ENCODE data around the gene AMPH.
"Not testable (repeated sequence)": the region's sequence is repeated elsewhere in the genome, so short reads cannot be mapped to it uniquely, and the experiment has no call there.

Gene AMPH

DNA sequence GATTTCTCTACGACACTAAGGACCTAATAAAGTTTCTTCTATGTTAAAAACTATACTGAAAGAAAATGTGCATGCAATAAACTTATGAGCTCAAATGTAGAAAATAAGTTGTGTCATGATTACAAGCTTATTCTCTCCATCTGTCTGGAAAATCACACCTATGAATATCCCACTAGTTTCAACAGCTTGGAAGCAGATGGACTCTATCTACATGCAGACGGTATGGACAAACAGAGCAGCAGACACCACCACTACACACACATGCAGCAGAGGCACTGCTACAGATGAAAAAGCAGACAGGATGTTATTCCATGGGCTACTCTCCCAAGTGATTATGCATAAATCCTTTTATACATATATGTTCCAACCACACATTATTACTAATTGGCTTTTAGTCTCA is 234.3 kb downstream of the AMPH start:
- no peak for DNase-seq (ENCODE audit: low spot score)

DNA sequence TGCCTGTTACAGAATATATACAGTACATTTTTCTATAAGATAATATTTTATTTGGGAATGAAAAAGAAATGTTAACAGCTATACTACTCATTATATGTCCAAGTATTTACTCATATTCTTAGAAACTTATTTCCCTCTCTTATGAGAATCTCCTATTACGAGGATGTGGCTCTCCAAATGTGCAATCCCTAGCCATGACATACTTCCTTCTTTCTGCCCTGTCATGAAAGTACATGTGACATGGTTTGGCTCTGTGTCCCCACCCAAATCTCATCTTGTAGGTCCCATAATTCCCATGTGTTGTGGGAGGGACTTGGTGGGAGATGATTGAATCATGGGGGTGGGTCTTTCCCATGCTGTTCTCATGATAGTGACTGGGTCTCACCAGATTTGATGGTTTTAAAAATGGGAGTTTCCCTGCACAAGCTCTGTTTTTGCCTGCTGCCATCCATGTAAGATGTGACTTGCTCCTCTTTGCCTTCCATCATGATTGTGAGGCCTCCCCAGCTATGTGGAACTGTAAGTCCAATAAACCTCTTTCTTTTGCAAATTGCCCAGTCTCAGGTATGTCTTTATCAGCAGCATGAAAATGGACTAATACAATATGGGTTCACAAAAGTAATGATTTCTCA is 235.1 kb downstream of the AMPH start:
- not testable (repeated sequence) for DNase-seq (ENCODE audit: low spot score)

DNA sequence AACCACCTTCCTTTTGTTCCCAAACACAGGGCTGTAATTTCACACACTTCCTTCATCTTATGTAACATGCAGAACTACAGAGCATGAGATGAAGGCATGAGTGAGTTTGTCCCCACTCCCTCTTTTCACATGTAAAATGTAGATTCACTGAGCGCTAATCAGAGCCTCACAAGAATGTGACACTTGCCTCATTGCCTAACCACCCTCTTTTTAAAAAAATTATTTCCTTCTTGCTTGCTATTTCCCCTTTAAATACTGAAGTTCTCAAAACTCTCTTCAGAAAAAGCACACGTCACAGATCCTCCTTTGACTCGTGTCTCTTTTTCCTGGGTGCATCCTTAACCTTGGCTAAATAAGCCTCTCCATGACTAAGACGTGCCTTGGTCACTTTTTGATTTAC is 236.5 kb downstream of the AMPH start:
- DNase-seq (ENCODE audit: low spot score), result peak; percentile 47

DNA sequence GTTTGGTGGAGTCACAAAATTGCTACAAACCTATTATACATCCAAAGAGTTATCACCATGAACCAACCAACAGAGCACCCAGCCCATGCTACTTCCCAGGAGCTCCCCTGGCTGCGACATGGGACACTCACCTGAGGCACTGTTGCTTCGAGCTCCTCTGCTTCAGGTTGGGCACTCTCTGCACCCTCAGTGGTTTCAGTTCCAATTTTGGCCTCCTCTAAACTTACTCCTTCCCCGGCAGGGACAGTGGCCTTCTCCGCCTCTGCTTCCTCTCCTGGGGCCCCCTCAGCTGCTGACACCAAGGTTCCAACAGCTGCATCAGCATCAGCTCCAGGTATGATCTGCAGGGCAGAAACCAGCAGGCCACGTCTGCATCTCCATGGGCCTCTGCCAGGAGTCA is 237.3 kb downstream of the AMPH start:
- DNase-seq (ENCODE audit: low spot score), result no peak

DNA sequence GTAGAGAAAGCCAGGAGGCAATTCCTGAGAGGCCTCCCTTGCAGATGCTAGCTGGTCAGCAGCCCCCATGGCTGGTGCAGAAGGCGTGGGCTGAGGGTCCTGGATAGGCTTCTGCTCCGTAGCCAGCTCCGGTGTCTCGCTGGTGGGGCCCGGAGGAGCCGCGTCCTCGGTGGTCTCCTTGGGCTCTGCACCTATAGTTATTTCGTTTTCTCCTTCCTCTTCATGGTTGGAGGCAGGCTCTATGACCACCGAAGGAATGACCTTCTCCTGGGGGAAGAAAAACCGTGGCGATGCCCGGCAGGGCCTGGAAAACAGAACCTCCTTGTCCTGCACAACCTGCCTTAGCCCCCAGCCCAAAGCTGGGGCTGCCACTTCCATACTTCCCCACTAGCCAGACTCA is 239.4 kb downstream of the AMPH start:
- no peak for DNase-seq (ENCODE audit: low spot score)

DNA sequence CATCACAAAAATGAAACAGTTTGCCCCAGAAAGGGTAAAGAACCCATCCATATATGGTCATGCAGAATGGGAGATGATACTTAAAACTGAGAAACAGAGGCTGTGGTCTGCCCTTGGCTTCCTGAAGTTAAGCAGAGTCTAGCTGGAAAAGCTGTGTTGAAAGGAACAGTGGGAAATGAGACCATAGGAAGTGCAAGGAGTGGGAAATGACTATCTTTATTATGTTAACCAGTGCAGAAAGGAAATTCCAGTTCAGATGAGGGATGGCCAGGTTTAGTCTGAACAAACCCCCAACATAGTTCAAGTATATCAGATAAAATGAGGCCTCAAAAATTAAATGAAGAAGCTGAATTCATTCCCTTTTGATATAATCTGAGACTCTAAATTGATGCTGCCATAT is 245.5 kb downstream of the AMPH start:
- no peak for DNase-seq (ENCODE audit: low spot score)

DNA sequence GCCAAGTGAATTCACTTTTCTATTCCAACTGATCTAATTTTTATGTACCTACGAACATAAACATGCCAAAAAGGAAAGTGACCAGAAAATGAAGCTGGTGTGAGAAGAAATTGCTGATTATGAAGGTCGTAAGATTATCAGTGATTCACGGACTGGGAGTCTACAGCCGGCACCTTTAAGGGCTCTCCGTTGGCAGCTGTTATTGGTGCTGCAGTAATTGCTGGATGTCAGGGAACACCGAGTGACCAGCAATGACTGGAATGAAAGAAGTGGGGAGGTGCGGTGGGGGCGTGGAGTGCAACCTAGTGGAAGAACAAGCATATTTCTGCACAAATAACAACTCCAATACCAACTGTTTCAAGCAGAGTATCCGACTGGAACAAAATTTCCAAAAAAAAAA is 247.9 kb downstream of the AMPH start:
- no peak for DNase-seq (ENCODE audit: low spot score)

DNA sequence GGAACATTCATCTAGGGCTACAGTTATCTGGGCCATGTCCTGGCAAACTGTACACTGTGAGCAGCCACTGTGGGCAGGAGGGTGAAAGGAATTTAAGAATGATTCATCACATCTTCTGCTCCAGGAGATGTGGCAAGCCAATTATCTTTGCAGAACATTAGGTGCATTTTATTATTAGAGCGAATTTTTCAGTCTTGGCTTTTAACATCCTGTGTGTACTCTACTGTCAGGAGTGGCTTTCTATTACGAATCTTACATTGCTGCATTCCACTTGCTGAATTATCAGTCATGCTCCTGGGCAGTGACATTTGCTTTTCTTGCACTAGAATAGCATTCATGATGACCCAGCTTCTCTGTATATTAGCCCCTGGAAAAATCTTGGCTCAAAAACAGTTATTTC is 248.5 kb downstream of the AMPH start:
- no peak for DNase-seq (ENCODE audit: low spot score)

DNA sequence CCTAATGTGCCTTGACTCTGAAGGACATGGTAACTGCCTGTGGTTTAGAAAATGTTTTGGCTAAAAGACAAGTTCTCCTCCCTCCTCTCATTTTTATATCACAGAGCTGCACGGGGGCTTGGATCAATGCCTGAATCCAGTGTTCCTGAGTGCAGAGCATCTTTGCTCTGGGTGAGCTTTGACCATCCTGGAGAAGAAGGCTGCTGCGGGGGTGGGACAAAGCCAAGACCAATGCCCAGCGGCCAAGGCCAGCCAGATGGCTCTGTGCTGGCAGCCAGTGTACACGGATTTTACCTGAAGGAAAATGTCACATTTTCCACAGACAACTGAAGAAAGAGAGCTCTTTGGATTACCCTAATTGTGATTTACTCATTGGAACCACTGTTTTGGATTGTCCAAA is 255.7 kb downstream of the AMPH start:
- DNase-seq (ENCODE audit: low spot score), result no peak

DNA sequence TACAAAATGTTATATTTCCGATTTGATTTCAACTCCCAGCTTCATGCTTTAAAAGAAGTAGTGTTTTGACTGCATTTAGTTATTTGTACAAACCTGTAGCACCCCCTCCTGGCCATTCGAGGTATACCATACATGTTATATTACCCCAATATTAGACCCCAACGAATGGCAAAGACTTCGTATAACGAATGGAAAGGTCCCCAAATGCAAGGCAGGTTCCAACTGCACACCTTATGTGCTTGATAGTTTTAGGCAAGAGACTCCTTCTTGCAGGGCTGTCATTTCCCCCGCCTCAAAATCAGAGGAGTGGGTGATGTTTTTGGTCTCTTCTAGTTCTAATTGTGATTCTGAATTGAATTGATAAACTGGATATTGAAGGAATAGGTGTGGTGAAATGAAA is 256.7 kb downstream of the AMPH start:
- peak; percentile 51 for DNase-seq (ENCODE audit: low spot score)

DNA sequence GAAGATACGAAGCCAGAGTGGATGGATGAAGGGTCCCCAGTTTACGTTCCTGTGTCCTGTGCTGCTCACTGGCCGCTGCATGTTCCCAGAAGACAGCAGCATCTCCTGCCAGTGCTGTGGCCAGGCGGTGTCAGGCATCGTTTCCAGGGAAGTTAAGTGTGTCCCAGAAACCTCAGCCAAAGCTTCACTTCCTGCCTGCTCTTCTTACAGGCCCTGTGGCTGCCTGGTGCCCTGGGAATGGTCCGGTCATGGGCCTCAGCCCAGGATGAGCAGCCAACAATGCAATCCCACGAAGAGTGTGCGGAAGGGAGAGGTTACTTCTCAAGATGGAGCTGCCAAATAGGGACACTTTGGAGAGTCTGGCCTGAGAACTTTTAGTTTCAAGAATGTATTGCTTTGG is 258.0 kb downstream of the AMPH start:
- no peak for DNase-seq (ENCODE audit: low spot score)

DNA sequence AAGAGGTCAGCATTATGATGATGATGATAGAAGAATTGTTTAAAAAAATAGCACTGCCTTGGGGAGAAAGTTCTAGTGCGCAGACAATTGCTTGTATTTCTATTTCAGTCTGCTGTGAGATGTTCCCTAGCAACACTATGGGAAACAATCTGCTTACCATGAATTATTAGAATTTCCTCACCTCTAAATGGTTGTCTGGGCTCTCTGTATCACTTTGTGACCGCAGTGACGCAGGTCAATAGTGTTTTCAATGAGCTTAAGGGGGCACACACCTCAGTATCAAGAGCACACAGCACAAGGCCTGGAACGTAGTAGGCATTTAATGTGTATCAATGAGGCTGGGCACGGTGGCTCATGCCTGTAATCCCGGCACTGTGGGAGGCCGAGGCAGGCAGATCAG is 258.9 kb downstream of the AMPH start:
- DNase-seq (ENCODE audit: low spot score), result no peak

DNA sequence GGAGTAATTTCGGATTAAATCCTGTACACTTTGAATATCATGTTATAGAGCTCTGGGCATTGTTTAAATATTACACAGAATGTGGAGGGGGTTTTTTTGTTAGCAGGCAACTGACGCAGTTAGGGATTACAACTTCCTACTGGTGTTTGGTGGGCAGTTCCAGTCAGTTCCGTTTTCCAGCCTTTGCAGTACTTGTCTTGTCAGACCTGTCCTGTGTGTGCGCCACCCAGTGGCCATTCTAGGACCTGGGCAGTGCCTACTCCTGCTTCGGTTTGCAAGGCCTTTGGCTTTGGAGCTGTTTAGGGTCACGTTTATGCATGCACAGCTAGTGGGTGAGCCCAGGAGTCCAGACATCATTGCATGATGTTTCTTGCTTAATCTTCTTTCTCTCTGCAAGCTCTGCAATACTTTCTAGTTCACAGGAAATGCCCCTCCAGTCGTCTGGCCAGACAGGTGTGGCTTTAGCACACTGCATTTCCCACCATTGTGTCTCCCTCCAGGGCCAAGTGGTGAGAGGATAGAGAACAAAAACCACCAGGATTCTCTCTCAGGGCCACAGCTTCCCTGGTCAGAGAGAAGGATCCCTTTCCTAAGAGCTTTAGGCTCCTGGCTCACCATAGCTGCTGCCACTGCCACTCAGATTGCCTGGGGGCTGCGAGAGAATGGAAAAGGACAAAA is 261.2 kb downstream of the AMPH start:
- peak; percentile 94 for DNase-seq (ENCODE audit: low spot score)

DNA sequence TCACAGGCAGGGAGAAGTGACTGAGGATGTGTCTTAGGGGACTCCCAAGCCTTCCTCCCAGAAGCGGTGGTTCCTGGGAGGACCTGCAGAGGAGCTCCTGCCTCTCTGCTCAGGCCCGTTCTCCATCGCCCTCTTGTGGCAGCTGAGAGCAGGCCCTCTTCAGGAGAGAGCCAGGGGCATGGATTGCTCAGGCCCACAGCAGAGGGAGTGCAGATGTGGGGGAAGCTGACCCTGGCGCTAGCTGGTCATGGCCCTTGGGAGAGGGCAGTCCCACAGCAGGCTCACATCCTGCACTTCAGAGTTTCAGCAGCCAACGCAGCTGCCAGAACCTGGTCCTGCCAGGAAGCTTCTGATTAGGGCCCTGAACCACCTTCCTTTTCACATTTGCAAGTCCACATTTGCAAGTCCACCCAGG is 263.0 kb downstream of the AMPH start:
- peak; percentile 52 for DNase-seq (ENCODE audit: low spot score)

DNA sequence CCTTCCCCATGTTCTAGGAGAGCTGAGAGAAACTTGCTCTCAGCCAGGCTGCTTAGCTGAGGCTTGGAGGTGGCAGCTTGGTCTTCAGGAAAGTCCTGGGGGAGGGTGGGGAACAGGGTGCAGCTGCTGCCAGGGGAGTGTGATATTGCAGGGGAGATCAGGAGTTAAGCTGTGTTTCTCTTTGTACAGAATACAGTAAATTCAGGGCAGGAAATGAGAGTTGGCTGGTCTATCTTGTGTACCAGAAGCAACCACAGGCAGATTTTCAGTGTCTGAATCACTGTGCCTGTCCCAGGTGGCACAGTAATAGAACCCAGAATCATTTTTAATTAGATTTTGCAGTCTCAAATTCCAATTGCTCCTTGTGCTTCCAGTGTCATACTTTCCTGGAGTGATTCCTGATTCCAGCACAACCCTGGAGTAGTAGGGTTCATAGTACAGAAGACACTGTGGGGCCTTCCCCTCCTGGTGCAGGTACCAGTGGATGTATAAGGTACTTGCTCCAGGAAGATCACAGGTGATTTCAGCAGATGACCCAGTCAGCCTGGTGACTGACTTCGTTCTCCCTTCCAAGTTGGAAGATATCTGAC is 263.8 kb downstream of the AMPH start:
- DNase-seq (ENCODE audit: low spot score), result no peak

DNA sequence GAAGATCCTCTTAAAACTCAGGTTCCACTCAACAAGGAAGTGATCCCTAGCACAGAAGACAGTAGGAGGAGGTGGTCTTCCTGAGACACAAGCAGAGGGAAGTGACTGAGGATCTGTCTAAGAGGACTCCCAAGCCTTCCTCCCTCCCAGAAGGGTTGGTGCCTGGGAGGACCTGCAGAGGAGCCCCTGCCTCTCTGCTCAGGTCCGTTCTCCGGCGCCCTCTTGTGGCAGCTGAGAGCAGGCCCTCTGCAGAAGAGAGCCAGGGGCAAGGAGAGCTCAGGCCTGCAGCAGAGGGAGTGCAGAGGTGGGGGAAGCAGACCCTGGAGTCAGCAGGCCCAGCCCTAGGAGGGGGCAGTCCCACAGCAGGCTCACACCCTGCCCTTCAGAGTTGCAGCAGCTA is 267.8 kb downstream of the AMPH start:
- DNase-seq (ENCODE audit: low spot score), result not testable (repeated sequence)

DNA sequence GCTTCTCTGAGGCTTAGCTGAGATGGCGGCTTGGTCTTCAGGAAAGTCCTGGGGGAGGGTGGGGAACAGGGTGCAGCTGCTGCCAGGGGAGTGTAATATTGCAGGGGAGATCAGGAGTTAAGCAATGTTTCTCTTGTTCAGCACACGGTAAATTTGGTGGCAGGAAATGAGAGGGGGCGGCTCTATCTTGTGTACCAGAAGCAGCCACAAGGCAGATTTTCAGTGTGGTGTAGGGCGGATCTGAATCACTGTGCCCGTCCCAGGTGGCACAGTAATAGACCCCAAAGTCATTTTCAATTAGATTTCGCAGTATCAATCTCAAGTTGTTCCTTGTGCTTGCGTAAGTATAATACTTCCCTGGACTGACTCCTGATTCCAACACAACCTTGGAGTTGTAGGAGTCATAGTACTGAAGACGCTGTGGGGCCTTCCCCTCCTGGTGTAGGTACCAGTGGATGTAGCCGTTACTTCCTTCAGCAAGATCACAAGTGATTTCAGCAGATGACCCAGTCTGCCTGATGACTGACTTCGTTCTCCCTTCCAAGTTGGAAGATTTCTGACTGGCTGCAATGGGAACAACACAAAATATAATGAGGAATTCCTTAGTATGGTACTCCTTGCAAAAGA is 268.4 kb downstream of the AMPH start:
- not testable (repeated sequence) for DNase-seq (ENCODE audit: low spot score)

DNA sequence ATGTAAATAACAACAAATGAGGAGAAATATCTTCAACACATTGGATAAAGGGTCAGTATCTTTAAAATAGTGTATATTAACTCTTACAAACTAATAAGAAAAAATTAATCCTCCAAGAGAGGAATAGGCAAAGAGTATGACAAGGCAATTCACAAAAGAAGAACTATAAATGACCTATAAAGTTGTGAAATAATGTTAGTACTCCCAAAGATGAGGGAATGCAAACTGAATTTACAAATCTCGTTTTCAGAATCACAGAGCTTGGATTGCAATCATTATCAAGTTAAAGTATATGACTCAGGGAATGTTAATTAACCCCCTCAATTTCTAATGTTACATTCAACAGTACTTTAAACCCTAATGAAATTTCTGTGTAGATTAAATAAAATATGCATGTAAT is 270.4 kb downstream of the AMPH start:
- DNase-seq (ENCODE audit: low spot score), result no peak

DNA sequence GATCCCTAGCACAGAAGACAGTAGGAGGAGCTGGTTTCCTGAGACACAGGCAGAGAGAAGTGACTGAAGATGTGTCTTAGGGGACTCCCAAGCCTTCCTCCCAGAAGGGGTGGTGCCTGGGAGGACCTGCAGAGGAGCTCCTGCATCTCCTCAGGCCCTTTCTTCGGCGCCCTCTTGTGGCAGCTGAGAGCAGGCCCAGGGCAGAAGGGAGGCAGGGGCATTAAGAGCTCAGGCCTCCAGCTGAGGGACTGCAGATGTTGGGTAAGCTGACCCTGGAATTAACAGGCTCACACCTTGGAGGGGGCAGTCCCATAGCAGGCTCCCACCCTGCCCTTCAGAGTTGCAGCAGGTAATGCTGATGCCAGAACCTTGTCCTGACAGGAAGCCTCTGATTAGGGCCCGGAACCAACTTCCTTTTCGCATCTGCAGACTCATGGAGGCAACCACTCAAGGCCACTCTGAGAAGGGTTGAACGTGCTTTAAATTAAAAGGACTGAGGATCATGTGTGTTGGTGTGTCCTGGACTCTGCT is 272.0 kb downstream of the AMPH start:
- peak; percentile 76 for DNase-seq (ENCODE audit: low spot score)

DNA sequence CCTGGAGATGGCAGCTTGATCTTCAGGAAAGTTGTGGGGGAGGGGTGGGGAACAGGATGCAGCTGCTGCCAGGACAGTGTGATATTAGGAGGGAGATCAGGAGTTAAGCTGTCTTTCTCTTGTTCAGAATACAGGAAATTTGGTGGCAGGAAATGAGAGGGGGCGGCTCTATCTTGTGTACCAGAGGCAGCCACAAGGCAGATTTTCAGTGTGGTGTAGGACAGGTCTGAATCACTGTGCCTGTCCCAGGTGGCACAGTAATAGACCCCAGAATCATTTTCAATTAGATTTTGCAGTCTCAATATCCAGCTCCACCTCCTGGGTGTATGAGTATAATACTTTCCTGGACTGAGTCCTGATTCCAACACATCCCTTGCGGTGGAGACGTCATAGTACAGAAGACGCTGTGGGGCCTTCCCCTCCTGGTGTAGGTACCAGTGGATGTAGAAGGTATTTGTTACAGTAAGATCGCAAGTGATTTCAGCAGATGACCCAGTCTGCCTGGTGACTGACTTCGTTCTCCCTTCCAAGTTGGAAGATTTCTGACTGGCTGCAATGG is 272.8 kb downstream of the AMPH start:
- DNase-seq (ENCODE audit: low spot score), result not testable (repeated sequence)

DNA sequence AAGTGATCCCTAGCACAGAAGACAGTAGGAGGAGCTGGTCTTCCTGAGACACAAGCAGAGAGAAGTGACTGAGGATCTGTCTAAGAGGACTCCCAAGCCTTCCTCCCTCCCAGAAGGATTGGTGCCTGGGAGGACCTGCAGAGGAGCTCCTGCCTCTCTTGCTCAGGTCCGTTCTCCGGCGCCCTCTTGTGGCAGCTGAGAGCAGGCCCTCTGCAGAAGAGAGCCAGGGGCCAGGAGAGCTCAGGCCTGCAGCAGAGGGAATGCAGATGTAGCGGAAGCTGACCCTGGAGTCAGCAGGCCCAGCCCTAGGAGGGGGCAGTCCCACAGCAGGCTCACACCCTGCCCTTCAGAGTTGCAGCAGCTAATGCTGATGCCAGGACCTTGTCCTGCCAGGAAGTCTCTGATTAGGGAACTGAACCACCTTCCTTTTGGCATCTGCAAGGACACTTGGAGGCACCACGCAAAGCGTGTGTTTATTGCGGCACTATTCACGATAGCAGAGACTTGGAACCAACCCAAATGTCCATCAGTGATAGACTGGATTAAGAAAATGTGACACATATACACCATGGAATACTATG is 276.8 kb downstream of the AMPH start:
- DNase-seq (ENCODE audit: low spot score), result not testable (repeated sequence)

DNA sequence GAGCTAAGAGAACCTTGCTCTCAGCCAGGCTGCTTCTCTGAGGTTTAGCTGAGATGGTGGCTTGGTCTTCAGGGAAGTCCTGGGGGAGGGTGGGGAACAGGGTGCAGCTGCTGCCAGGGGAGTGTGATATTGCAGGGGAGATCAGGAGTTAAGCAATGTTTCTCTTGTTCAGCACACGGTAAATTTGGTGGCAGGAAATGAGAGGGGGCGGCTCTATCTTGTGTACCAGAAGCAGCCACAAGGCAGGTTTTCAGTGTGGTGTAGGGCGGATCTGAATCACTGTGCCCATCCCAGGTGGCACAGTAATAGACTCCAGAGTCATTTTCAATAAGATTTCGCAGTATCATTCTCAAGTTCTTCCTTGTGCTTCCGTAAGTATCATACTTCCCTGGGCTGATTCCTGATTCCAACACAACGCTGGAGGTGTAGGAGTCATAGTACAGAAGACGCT is 277.7 kb downstream of the AMPH start:
- not testable (repeated sequence) for DNase-seq (ENCODE audit: low spot score)
